A673 (cell line): ENCODE data around the gene TIGD6.

Source experiments
- EZH2 ChIP-seq: fragments of 200-600 bp; sonication (generic); IDR thresholded peaks from 2 replicates; pipeline ENCODE4 v1.6.1; 2017; ENCODE audit warnings: borderline replicate concordance, low read depth, mild to moderate bottlenecking, mixed read lengths, antibody characterized with exemption, low read length; ENCODE audit not compliant: poor library complexity, severe bottlenecking
- TF ChIP-seq, protein P1 (sequence below): fragments of 300-800, 200-600 bp; sonication (generic); conservative IDR thresholded peaks from 2 replicates; pipeline ENCODE4 v1.5.1; 2017; ENCODE audit warnings: low read depth, mild to moderate bottlenecking, antibody characterized with exemption, low read length, moderate library complexity, mixed read lengths

DNA sequence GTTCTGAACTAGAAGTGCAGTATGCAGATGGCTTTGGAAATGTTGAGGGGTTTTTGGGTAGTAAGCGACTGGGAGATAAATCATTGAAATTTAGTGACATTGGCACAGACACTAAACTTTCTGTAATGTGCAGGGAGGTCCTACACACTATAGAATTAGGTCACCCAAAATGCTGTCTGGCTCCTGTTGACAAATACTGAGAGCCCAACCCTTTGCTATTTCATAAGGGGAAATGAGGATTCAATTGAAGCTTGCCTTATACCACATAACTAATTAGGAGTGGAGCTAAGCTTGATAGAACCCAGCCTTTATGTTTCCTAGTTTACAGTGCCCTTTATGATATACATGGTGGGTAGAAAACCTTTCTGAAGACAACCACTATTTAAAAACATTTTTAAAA, 22.7 kb upstream of the TIGD6 start:
- TF ChIP-seq, protein P1, sequence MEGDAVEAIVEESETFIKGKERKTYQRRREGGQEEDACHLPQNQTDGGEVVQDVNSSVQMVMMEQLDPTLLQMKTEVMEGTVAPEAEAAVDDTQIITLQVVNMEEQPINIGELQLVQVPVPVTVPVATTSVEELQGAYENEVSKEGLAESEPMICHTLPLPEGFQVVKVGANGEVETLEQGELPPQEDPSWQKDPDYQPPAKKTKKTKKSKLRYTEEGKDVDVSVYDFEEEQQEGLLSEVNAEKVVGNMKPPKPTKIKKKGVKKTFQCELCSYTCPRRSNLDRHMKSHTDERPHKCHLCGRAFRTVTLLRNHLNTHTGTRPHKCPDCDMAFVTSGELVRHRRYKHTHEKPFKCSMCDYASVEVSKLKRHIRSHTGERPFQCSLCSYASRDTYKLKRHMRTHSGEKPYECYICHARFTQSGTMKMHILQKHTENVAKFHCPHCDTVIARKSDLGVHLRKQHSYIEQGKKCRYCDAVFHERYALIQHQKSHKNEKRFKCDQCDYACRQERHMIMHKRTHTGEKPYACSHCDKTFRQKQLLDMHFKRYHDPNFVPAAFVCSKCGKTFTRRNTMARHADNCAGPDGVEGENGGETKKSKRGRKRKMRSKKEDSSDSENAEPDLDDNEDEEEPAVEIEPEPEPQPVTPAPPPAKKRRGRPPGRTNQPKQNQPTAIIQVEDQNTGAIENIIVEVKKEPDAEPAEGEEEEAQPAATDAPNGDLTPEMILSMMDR: no peak
- no peak for TF ChIP-seq EZH2
